ENCODE measurements around the gene GPR160. TPM values are rescaled to one million over a fixed set of nuclear protein-coding genes. Genes with fewer than 3 reads are reported as not detected.

The GPR160 gene
- total and polyA plus RNA-seq, 10 of the 15 experiments (the other 5 are each of a cell fraction or from before 2014, with no cell fraction given): 1.2 to 57.7 (median 30.9) TPM

GRCh38 chr3:170016057-170016456 is 21.7 kb upstream of the GPR160 start:
- TF ChIP-seq RB1 (IDR thresholded peaks at IDR 0.05; ENCODE audit: borderline replicate concordance) (no peak), MEF2A (IDR thresholded peaks at IDR 0.05; ENCODE audit: insufficient read depth, low read depth, low read length) (no peak), TCF7 (IDR thresholded peaks at IDR 0.05; ENCODE audit: borderline replicate concordance) (no peak), JUNB (IDR thresholded peaks at IDR 0.05) (no peak), ATF2 (IDR thresholded peaks at IDR 0.05; ENCODE audit: low read length) (no peak), HCFC1 (IDR thresholded peaks at IDR 0.05; ENCODE audit: low read length) (no peak), CEBPZ (IDR thresholded peaks at IDR 0.05; ENCODE audit: low read depth, low read length) (no peak), YBX1 (IDR thresholded peaks at IDR 0.05) (no peak), EGR1 (IDR thresholded peaks at IDR 0.05; ENCODE audit: borderline replicate concordance in 1 of 2, low read depth in 2 of 2, low read length in 2 of 2) (no peak), SRF (IDR thresholded peaks at IDR 0.05; ENCODE audit: low read depth in 2 of 2, low read length in 2 of 2) (no peak), IKZF2 (IDR thresholded peaks at IDR 0.05) (no peak), YY1 (IDR thresholded peaks at IDR 0.05; ENCODE audit: low read depth, low read length) (no peak), HDAC2 (IDR thresholded peaks at IDR 0.05) (no peak), STAT1 (conservative IDR thresholded peaks at IDR 0.05) (no peak), POLR2AphosphoS2 (IDR thresholded peaks at IDR 0.05; ENCODE audit: low read depth, low read length) (no peak), ZZZ3 (IDR thresholded peaks at IDR 0.05; ENCODE audit: control insufficient read depth, insufficient read length, low read depth) (no peak), NRF1 (conservative IDR thresholded peaks at IDR 0.05; ENCODE audit: low read depth, low read length) (no peak)
- H3K4me3 ChIP-seq: no peak overlapping the region
- no peaks in the 10 kb centered on the region for H3K4me1 ChIP-seq (ENCODE audit: control insufficient read depth, insufficient read depth, low read length)
- ChIA-PET SMC1A (ENCODE audit: uncharacterized antibody, unreplicated experiment) (no interaction called here), POLR2A (no interaction called here), CTCF (interaction anchor here (1.3 to 2.1 kb wide), 2 partner anchors 154 kb away, joined by 3 to 8 read pairs; no protein-coding TSS in a partner anchor), RAD21 (ENCODE audit: unreplicated experiment) (no interaction called here)
- intact Hi-C loops (cut with micrococcal nuclease; ENCODE audit: unreplicated experiment) (no loop called here), in situ Hi-C loops (cut with MboI) (no loop called here)
- 76% methylated on average over 3 of the region's 3 CpGs for WGBS (ENCODE audit: insufficient coverage, insufficient replicate concordance, low lambda C conversion rate, missing lambda C conversion rate)
- no peaks in the 10 kb centered on the region for H3K79me2 ChIP-seq (ENCODE audit: control insufficient read depth, insufficient read depth, low read length)
- H2AFZ ChIP-seq (ENCODE audit: control insufficient read depth, low read depth, low read length): no peak overlapping the region
- no TSS peak for BruUV-seq (replicated peaks)
- H3K4me2 ChIP-seq (ENCODE audit: control insufficient read depth, insufficient read depth): no peak overlapping the region
- no peak for FAIRE-seq
- H3K9ac ChIP-seq (ENCODE audit: control insufficient read depth, insufficient read depth, low read length): no peak overlapping the region
- H3K27me3 ChIP-seq (replicated peaks in 1 of 2; ENCODE audit: control insufficient read depth in 2 of 2, insufficient read depth in 2 of 2, low read length in 1 of 2): no peaks in the 10 kb centered on the region
- ATAC-seq: no peak
- DNase-seq (ENCODE audit: low read depth, low spot score): no peak
- no peaks in the 10 kb centered on the region for H3K36me3 ChIP-seq (ENCODE audit: control insufficient read depth in 2 of 2, insufficient read depth in 2 of 2, low read length in 1 of 2)
- H3K27ac ChIP-seq (ENCODE audit: control insufficient read depth, insufficient read depth): no peak overlapping the region
- no peaks in the 10 kb centered on the region for H4K20me1 ChIP-seq (ENCODE audit: control insufficient read depth, insufficient read depth)
- no peaks in the 10 kb centered on the region for H3K9me3 ChIP-seq (replicated peaks; ENCODE audit: control insufficient read depth, insufficient read depth, low read length)
